CD14-positive monocyte (primary cell): Measurements from ENCODE around the gene PLA2G3. TPM values are rescaled to one million over a fixed set of nuclear protein-coding genes. Genes with fewer than 3 reads are reported as not detected.

Experiments used
- DNase-seq, 3 donors: peaks; one replicate each; pipeline ENCODE4 v3.0.0-alpha.2; 2011 to 2022
- H2AFZ ChIP-seq: 2 replicates; pipeline ENCODE4 v1.6.0; 2012; ENCODE audit warnings: mild to moderate bottlenecking, low read depth, low read length, inconsistent platforms; ENCODE audit not compliant: insufficient read depth, poor library complexity, severe bottlenecking
- H3K27ac ChIP-seq, 2 donors: 1 replicate in 1 of 2; 2 replicates in 1 of 2; pipeline ENCODE4 v1.5.1; 2012 to 2013; ENCODE audit warnings: low read length in 2 of 2, control low read depth in 1 of 2, inconsistent platforms in 1 of 2, low read depth in 1 of 2, mild to moderate bottlenecking in 1 of 2
- H3K27me3 ChIP-seq, 2 donors: one replicate each; pipeline versions ENCODE4 v1.6.0 to v1.6.1; 2011 to 2013; ENCODE audit warnings: low read length in 2 of 2; ENCODE audit not compliant: control insufficient read depth in 2 of 2, insufficient read depth in 2 of 2
- H3K36me3 ChIP-seq, 2 donors: replicated peaks in 1 of 2; 1 replicate in 1 of 2; 2 replicates in 1 of 2; pipeline versions ENCODE4 v1.5.1 to v1.6.1; 2012 to 2013; ENCODE audit warnings: low read length in 2 of 2, control low read depth in 1 of 2, inconsistent platforms in 1 of 2, mild to moderate bottlenecking in 1 of 2; ENCODE audit not compliant: insufficient read depth in 2 of 2, control insufficient read depth in 1 of 2
- H3K4me1 ChIP-seq, 2 donors: 1 replicate in 1 of 2; 2 replicates in 1 of 2; pipeline versions ENCODE4 v1.5.1 to v1.6.1; 2012 to 2013; ENCODE audit warnings: low read length in 2 of 2, control low read depth in 1 of 2, inconsistent platforms in 1 of 2, mild to moderate bottlenecking in 1 of 2, moderate library complexity in 1 of 2; ENCODE audit not compliant: insufficient read depth in 2 of 2, control insufficient read depth in 1 of 2
- H3K4me2 ChIP-seq: replicated peaks from 2 replicates; pipeline ENCODE3; 2012; ENCODE audit warnings: low read length, moderate library complexity, mild to moderate bottlenecking; ENCODE audit not compliant: poor library complexity, severe bottlenecking; ENCODE audit errors: extremely low read depth
- H3K4me3 ChIP-seq, 3 experiments: fragments of 200-600 bp in 1 of 3; sonication (generic) in 1 of 3; replicated peaks in 1 of 3; 1 replicate in 2 of 3; 2 replicates in 1 of 3; pipeline ENCODE4 v1.5.1; 2011 to 2013; ENCODE audit warnings: low read length in 3 of 3, mild to moderate bottlenecking in 3 of 3, control low read depth in 2 of 3, low read depth in 2 of 3, inconsistent platforms in 1 of 3, moderate library complexity in 1 of 3
- H3K79me2 ChIP-seq: 2 replicates; pipeline ENCODE4 v1.6.0; 2012; ENCODE audit warnings: mild to moderate bottlenecking, control low read depth, inconsistent platforms, low read length, moderate library complexity; ENCODE audit not compliant: insufficient read depth
- H3K9ac ChIP-seq: 2 replicates; pipeline ENCODE4 v1.6.0; 2017; ENCODE audit warnings: low read length, mild to moderate bottlenecking; ENCODE audit not compliant: insufficient read depth, poor library complexity, severe bottlenecking
- H3K9me3 ChIP-seq, 2 donors: replicated peaks in 1 of 2; 1 replicate in 1 of 2; 2 replicates in 1 of 2; pipeline versions ENCODE4 v1.5.1 to v1.6.1; 2012 to 2013; ENCODE audit warnings: low read length in 2 of 2, control low read depth in 1 of 2; ENCODE audit not compliant: control insufficient read depth in 1 of 2, insufficient read depth in 1 of 2
- H4K20me1 ChIP-seq: 2 replicates; pipeline ENCODE4 v1.6.0; 2012; ENCODE audit warnings: mild to moderate bottlenecking, low read length, control low read depth, moderate library complexity; ENCODE audit not compliant: insufficient read depth
- H3K27ac Mint-ChIP-seq, 7 donors: one replicate each; pipeline ENCODE4 v1.8.0; 2020; ENCODE audit warnings: mild to moderate bottlenecking in 7 of 7, mixed read lengths in 7 of 7, moderate library complexity in 6 of 7, inconsistent platforms in 2 of 7
- H3K27me3 Mint-ChIP-seq, 3 donors: one replicate each; pipeline ENCODE4 v1.8.0; 2021 to 2022; ENCODE audit warnings: low read depth in 3 of 3, mild to moderate bottlenecking in 3 of 3, mixed read lengths in 3 of 3, moderate library complexity in 3 of 3, inconsistent platforms in 1 of 3
- H3K36me3 Mint-ChIP-seq, 2 donors: one replicate each; pipeline ENCODE4 v1.8.0; 2020; ENCODE audit warnings: mixed read lengths in 2 of 2, inconsistent platforms in 1 of 2, mild to moderate bottlenecking in 1 of 2
- H3K4me1 Mint-ChIP-seq: one replicate; pipeline ENCODE4 v1.8.0; 2020; ENCODE audit warnings: mild to moderate bottlenecking, mixed read lengths
- H3K4me3 Mint-ChIP-seq, 2 donors: one replicate each; pipeline ENCODE4 v1.8.0; 2020; ENCODE audit warnings: mild to moderate bottlenecking in 2 of 2, mixed read lengths in 2 of 2, moderate library complexity in 1 of 2
- H3K9me3 Mint-ChIP-seq, 7 donors: one replicate each; pipeline ENCODE4 v1.8.0; 2020 to 2022; ENCODE audit warnings: mixed read lengths in 7 of 7, mild to moderate bottlenecking in 6 of 7, moderate library complexity in 6 of 7, inconsistent platforms in 2 of 7
- WGBS: methylation state at CpG from one replicate; pipeline ENCODE4 v1.1.5; 2013; ENCODE audit warnings: missing lambda C conversion rate; ENCODE audit not compliant: insufficient coverage; 5-methylcytosine and 5-hydroxymethylcytosine counted together
- intact Hi-C, 2 donors: fragments of 100-400 bp; cut with micrococcal nuclease; formaldehyde crosslinking; loops; one replicate each; pipeline versions ENCODE4 v1.15.0 to v1.15.1; 2023
- polyA plus RNA-seq, 3 donors: library from polyadenylated mRNA; depleted of rRNA in 1 of 3; unstranded in 2 of 3; stranded (reverse) in 1 of 3; fragments of 300-500 nt in 2 of 3; fragments of >200 nt in 1 of 3; fragmentation: Illumina TruSeq in 2 of 3; gene quantifications; 1 replicate in 2 of 3; 2 replicates in 1 of 3; pipeline ENCODE4 v1.2.3, GENCODE V29; 2012 to 2021
- TF ChIP-seq, protein P1 (sequence below): fragments of 200-600 bp; IDR thresholded peaks from one replicate; pipeline ENCODE4 v1.8.0; 2022; ENCODE audit warnings: antibody characterized with exemption, mild to moderate bottlenecking

The PLA2G3 gene
- polyA plus RNA-seq, 3 donors, result not detected

DNA sequence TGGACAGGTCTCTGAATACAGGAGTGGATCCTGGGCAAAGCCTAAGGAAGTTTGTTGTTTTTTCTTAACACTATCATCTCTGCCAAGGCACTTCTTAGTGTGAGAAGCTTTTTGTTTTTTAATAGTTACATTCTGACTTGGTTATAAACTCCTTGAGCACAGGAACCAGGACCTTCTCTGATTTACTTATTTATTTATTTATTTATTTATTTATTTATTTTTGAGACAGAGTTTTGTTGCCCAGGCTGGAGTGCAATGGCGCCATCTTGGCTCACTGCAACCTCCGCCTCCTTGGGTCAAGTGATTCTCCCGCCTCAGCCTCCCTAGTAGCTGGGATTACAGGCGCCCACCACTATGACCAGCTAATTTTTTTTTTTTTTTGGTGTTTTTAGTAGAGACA is 30.7 kb upstream of the PLA2G3 start:
- no peak overlapping the region for H3K4me2 ChIP-seq
- WGBS, result no CpG with 5 or more reads among the region's 4 CpGs
- no peak overlapping the region for H3K27ac ChIP-seq
- H3K4me1 ChIP-seq, result peaks cover 22 to 27% of the 10 kb centered on the region in 2 donors
- H3K9me3 ChIP-seq, result no peaks in the 10 kb centered on the region
- no peak overlapping the region for H3K4me3 ChIP-seq
- H4K20me1 ChIP-seq, result peaks cover 37% of the 10 kb centered on the region
- H3K4me3 Mint-ChIP-seq, result no peak overlapping the region
- H3K27ac Mint-ChIP-seq, result peak overlapping the region in 3 of 7 donors; percentile 26 to 88 (median 45)
- H3K27me3 ChIP-seq, result no peaks in the 10 kb centered on the region
- H3K36me3 ChIP-seq, result peaks cover 3 to 22% of the 10 kb centered on the region in 2 donors
- TF ChIP-seq, protein P1, sequence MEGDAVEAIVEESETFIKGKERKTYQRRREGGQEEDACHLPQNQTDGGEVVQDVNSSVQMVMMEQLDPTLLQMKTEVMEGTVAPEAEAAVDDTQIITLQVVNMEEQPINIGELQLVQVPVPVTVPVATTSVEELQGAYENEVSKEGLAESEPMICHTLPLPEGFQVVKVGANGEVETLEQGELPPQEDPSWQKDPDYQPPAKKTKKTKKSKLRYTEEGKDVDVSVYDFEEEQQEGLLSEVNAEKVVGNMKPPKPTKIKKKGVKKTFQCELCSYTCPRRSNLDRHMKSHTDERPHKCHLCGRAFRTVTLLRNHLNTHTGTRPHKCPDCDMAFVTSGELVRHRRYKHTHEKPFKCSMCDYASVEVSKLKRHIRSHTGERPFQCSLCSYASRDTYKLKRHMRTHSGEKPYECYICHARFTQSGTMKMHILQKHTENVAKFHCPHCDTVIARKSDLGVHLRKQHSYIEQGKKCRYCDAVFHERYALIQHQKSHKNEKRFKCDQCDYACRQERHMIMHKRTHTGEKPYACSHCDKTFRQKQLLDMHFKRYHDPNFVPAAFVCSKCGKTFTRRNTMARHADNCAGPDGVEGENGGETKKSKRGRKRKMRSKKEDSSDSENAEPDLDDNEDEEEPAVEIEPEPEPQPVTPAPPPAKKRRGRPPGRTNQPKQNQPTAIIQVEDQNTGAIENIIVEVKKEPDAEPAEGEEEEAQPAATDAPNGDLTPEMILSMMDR, result no peak
- H3K9me3 Mint-ChIP-seq, result no peaks in the 10 kb centered on the region
- H3K79me2 ChIP-seq, result peaks cover 90% of the 10 kb centered on the region
- H3K9ac ChIP-seq, result no peak overlapping the region
- peaks cover 35% of the 10 kb centered on the region for H3K4me1 Mint-ChIP-seq
- no peak for DNase-seq
- H3K36me3 Mint-ChIP-seq, result peaks cover 26 to 46% of the 10 kb centered on the region in 2 donors
- no peaks in the 10 kb centered on the region for H3K27me3 Mint-ChIP-seq
- H2AFZ ChIP-seq, result no peak overlapping the region
- intact Hi-C loops, result loop anchor here in 1 of 2 donors (5.0 kb wide), 2 partner anchors 41 to 61 kb away; partner anchors contain the start of gene LIMK2

DNA sequence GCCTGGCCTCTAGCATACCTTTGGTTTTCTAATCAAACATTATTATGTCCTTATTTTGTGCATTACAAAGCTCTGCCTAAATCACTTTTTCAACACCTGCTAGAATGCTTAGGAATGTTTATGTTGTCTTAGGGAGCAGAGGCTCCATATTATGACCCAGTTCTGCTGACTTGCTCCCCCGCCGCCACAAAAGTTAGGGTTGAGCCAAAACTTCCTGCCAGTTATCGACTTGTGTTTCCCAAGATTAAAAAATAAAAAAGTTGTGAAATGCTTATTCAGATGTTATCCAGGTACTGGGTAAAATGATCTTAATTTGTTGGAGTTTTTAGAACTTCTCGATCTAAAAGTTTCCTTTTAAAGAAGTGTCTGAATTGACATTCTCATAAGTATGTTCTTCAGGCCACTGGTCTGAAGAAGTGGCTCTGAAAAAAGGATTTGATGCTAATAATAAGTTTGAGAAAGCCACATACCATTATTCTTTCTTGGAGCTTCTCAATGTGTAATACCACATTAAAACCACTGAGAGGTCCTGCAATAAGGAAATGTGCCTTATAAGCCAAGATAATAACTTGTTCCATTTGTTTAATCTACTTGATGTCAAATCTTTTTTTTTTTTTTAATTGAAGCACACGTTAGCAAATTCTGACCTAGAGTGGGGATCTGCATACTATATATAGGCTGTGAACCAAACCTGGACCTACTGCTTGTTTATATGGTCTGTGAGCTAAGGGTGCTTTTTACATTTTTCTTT is 21.9 kb upstream of the PLA2G3 start:
- whole genome bisulfite sequencing, result 10% methylated on average over 2 of the region's 5 CpGs
- Mint-ChIP-seq H3K36me3 (peaks cover 20 to 31% of the 10 kb centered on the region in 2 donors), H3K4me3 (no peak overlapping the region), H3K27me3 (peaks cover 2 to 8% (median 6%) of the 10 kb centered on the region in 3 donors), H3K4me1 (peaks cover 35% of the 10 kb centered on the region), H3K27ac (peak overlapping the region in 6 of 7 donors; percentile 6 to 76 (median 33)), H3K9me3 (peaks cover 0 to 5% (median 0%) of the 10 kb centered on the region in 7 donors)
- no peaks in the 10 kb centered on the region for H3K9me3 ChIP-seq
- no peak overlapping the region for H2AFZ ChIP-seq
- peaks cover 63% of the 10 kb centered on the region for H3K79me2 ChIP-seq
- H3K4me1 ChIP-seq, result peaks cover 21 to 38% of the 10 kb centered on the region in 2 donors
- peaks cover 10% of the 10 kb centered on the region for H4K20me1 ChIP-seq
- H3K36me3 ChIP-seq, result peaks cover 5 to 17% of the 10 kb centered on the region in 2 donors
- DNase-seq, result no peak
- peak overlapping the region in 1 of 2 donors; percentile 41 for H3K27ac ChIP-seq
- peak overlapping the region in 1 of 3 experiments; percentile 81 for H3K4me3 ChIP-seq
- no peaks in the 10 kb centered on the region for H3K27me3 ChIP-seq
- H3K4me2 ChIP-seq, result peak overlapping the region; percentile 71
- TF ChIP-seq, protein P1, result no peak
- intact Hi-C loops, result loop anchor here (5.0 kb wide), 3 partner anchors 80 to 475 kb away; partner anchors contain the start of genes PIK3IP1 (in 1 of the 2) and SMTN (in 1 of the 2)
- no peak overlapping the region for H3K9ac ChIP-seq
